Neuronal stem cell (in vitro differentiated cells): ENCODE data around the gene PTPRE.

Experiments used
- DNase-seq: peaks from one replicate; pipeline ENCODE4 v3.0.0-alpha.2; 2013; ENCODE audit warnings: low spot score
- H2AFZ ChIP-seq: one replicate; pipeline ENCODE4 v1.6.1; 2013; ENCODE audit warnings: mild to moderate bottlenecking, low read length, inconsistent platforms
- H2AK5ac ChIP-seq: 2 replicates; pipeline ENCODE4 v1.6.1; 2013; ENCODE audit warnings: low read depth, mild to moderate bottlenecking, inconsistent platforms, low read length, moderate library complexity, mixed read lengths
- H2BK120ac ChIP-seq: 2 replicates; pipeline ENCODE4 v1.6.1; 2013; ENCODE audit warnings: low read depth, mild to moderate bottlenecking, inconsistent platforms, low read length, moderate library complexity, mixed read lengths
- H2BK12ac ChIP-seq: one replicate; pipeline ENCODE4 v1.6.1; 2013; ENCODE audit warnings: low read length, inconsistent platforms
- H2BK15ac ChIP-seq: 2 replicates; pipeline ENCODE4 v1.6.1; 2013; ENCODE audit warnings: mild to moderate bottlenecking, low read length, inconsistent platforms, mixed read lengths
- H2BK5ac ChIP-seq: one replicate; pipeline ENCODE4 v1.6.1; 2013; ENCODE audit warnings: inconsistent platforms, mild to moderate bottlenecking, low read length, moderate library complexity
- H3K14ac ChIP-seq: one replicate; pipeline ENCODE4 v1.6.1; 2013; ENCODE audit warnings: low read length, inconsistent platforms
- H3K18ac ChIP-seq: 2 replicates; pipeline ENCODE4 v1.6.1; 2013; ENCODE audit warnings: low read length, inconsistent platforms
- H3K23ac ChIP-seq: 2 replicates; pipeline ENCODE4 v1.6.1; 2013; ENCODE audit warnings: low read depth, mild to moderate bottlenecking, mixed read lengths, low read length, inconsistent platforms; ENCODE audit not compliant: poor library complexity
- H3K27ac ChIP-seq: replicated peaks from 3 replicates; pipeline ENCODE4 v1.5.1; 2013; ENCODE audit warnings: low read length, inconsistent platforms
- H3K27me3 ChIP-seq, 3 experiments: 2 replicates each; pipeline ENCODE4 v1.6.1; 2013; ENCODE audit warnings: low read length in 3 of 3, mild to moderate bottlenecking in 2 of 3, inconsistent platforms in 1 of 3, low read depth in 1 of 3, mixed read lengths in 1 of 3, moderate library complexity in 1 of 3; ENCODE audit not compliant: control insufficient read depth in 3 of 3, insufficient read depth in 3 of 3
- H3K36me3 ChIP-seq, 2 donors: replicated peaks in 1 of 2; 2 replicates each; pipeline ENCODE4 v1.6.1; 2013; ENCODE audit warnings: low read length in 2 of 2; ENCODE audit not compliant: control insufficient read depth in 2 of 2, insufficient read depth in 2 of 2
- H3K4ac ChIP-seq: 2 replicates; pipeline ENCODE4 v1.6.1; 2013; ENCODE audit warnings: inconsistent platforms, mild to moderate bottlenecking, low read length, moderate library complexity
- H3K4me1 ChIP-seq, 2 donors: 1 replicate in 1 of 2; 2 replicates in 1 of 2; pipeline ENCODE4 v1.6.1; 2013; ENCODE audit warnings: low read length in 2 of 2, low read depth in 1 of 2; ENCODE audit not compliant: control insufficient read depth in 2 of 2, insufficient read depth in 1 of 2
- H3K4me2 ChIP-seq: one replicate; pipeline ENCODE4 v1.6.1; 2013; ENCODE audit warnings: mild to moderate bottlenecking, low read length, inconsistent platforms; ENCODE audit not compliant: insufficient read depth, poor library complexity, severe bottlenecking
- H3K4me3 ChIP-seq, 2 donors: 2 replicates each; pipeline ENCODE4 v1.5.1; 2013; ENCODE audit warnings: low read length in 2 of 2, mild to moderate bottlenecking in 2 of 2, inconsistent platforms in 1 of 2, moderate library complexity in 1 of 2
- H3K79me1 ChIP-seq: one replicate; pipeline ENCODE4 v1.6.1; 2013; ENCODE audit warnings: low read depth, mild to moderate bottlenecking, inconsistent platforms, low read length, moderate library complexity
- H3K9ac ChIP-seq: one replicate; pipeline ENCODE4 v1.6.1; 2013; ENCODE audit warnings: mild to moderate bottlenecking, low read depth, low read length, inconsistent platforms; ENCODE audit not compliant: poor library complexity
- H3K9me3 ChIP-seq, 2 donors: replicated peaks in 1 of 2; 2 replicates each; pipeline versions ENCODE3 to v1.6.1; 2013; ENCODE audit warnings: low read length in 2 of 2, mild to moderate bottlenecking in 2 of 2, inconsistent platforms in 1 of 2, low read depth in 1 of 2, mixed read lengths in 1 of 2, moderate library complexity in 1 of 2; ENCODE audit not compliant: control insufficient read depth in 2 of 2, insufficient read depth in 1 of 2
- H4K8ac ChIP-seq: one replicate; pipeline ENCODE4 v1.6.1; 2013; ENCODE audit warnings: low read depth, mild to moderate bottlenecking, inconsistent platforms, low read length, moderate library complexity
- H4K91ac ChIP-seq: one replicate; pipeline ENCODE4 v1.6.1; 2013; ENCODE audit warnings: low read length, low read depth, mild to moderate bottlenecking, inconsistent platforms; ENCODE audit not compliant: poor library complexity
- WGBS, 2 donors: extraction: QIAGEN DNeasy Blood & Tissue Kit; methylation state at CpG; one replicate each; pipeline ENCODE4 v1.1.7; 2013; ENCODE audit warnings: missing lambda C conversion rate in 2 of 2, mixed read lengths in 1 of 2; ENCODE audit not compliant: insufficient read length in 2 of 2, insufficient replicate concordance in 1 of 2; ENCODE audit errors: extremely low coverage in 2 of 2; 5-methylcytosine and 5-hydroxymethylcytosine counted together

The PTPRE gene

DNA sequence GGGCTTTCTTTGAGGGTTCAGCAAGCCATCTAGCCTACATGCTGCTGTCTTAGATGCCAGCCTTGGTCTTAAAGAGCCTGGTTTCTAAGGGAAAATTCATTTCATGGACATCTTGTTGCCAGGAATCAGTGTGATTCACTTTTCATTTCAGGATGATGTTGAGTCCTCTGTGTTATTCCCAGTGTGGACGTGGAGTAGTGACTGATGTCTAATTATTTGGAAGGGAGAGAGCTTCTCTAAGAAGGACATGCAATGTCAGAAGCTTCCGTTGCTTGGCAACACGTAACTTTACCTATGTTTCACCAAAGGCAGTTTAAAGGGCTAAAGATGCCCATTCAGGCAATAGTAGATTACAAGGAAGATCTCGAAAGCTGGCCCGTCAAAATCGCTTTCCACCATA is 89.0 kb downstream of the PTPRE start:
- no peak overlapping the region for H3K9ac ChIP-seq
- no peak overlapping the region for H2BK120ac ChIP-seq
- no peak overlapping the region for H4K91ac ChIP-seq
- no peak overlapping the region for H2BK5ac ChIP-seq
- DNase-seq: no peak
- H3K4me2 ChIP-seq: no peak overlapping the region
- no peak overlapping the region for H3K23ac ChIP-seq
- no peak overlapping the region for H4K8ac ChIP-seq
- no peak overlapping the region for H3K27ac ChIP-seq
- no peak overlapping the region for H2BK15ac ChIP-seq
- H3K18ac ChIP-seq: no peak overlapping the region
- no CpG with 5 or more reads among the region's 6 CpGs for WGBS, 2 donors
- H3K27me3 ChIP-seq: peaks cover 0 to 19% (median 0%) of the 10 kb centered on the region in 3 experiments
- no peak overlapping the region for H3K4me3 ChIP-seq
- no peak overlapping the region for H3K14ac ChIP-seq
- no peak overlapping the region for H2AK5ac ChIP-seq
- no peaks in the 10 kb centered on the region for H3K79me1 ChIP-seq
- H3K36me3 ChIP-seq: no peaks in the 10 kb centered on the region
- no peak overlapping the region for H2BK12ac ChIP-seq
- no peak overlapping the region for H2AFZ ChIP-seq
- no peak overlapping the region for H3K4ac ChIP-seq
- H3K4me1 ChIP-seq: peaks cover 8 to 12% of the 10 kb centered on the region in 2 donors
- no peaks in the 10 kb centered on the region for H3K9me3 ChIP-seq

DNA sequence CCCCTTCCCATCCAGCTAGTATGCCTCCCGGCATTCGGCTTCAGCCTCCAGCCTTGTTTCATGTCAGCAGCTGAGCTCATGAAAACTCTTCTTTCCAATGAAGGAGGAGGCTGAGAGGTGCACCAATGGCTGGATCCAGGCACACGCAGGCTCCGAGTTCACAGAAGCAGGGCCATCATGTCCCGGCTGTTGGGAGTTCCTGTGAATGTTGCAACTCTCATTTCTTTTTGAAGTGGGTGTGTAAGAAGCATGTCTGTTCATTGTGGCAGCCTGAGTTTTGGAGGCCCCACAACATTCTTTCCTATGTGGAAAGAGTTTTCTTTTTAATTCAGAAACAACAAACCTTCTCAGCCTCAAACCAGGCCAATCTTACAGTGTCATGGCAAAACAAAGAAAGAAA is 89.7 kb downstream of the PTPRE start:
- H3K18ac ChIP-seq: no peak overlapping the region
- H2BK120ac ChIP-seq: no peak overlapping the region
- WGBS, 2 donors: no CpG with 5 or more reads among the region's 5 CpGs
- H3K9ac ChIP-seq: no peak overlapping the region
- no peak overlapping the region for H2BK15ac ChIP-seq
- no peak overlapping the region for H2AFZ ChIP-seq
- no peak overlapping the region for H2AK5ac ChIP-seq
- no peak overlapping the region for H3K14ac ChIP-seq
- no peaks in the 10 kb centered on the region for H3K9me3 ChIP-seq
- no peak overlapping the region for H3K23ac ChIP-seq
- peaks cover 0 to 19% (median 0%) of the 10 kb centered on the region in 3 experiments for H3K27me3 ChIP-seq
- no peak overlapping the region for H3K4me2 ChIP-seq
- DNase-seq: no peak
- H4K8ac ChIP-seq: no peak overlapping the region
- no peak overlapping the region for H2BK12ac ChIP-seq
- no peak overlapping the region for H4K91ac ChIP-seq
- H3K79me1 ChIP-seq: no peaks in the 10 kb centered on the region
- no peak overlapping the region for H3K4ac ChIP-seq
- H3K4me1 ChIP-seq: peaks cover 8 to 12% of the 10 kb centered on the region in 2 donors
- H3K27ac ChIP-seq: no peak overlapping the region
- H3K4me3 ChIP-seq: no peak overlapping the region
- no peak overlapping the region for H2BK5ac ChIP-seq
- H3K36me3 ChIP-seq: no peaks in the 10 kb centered on the region

DNA sequence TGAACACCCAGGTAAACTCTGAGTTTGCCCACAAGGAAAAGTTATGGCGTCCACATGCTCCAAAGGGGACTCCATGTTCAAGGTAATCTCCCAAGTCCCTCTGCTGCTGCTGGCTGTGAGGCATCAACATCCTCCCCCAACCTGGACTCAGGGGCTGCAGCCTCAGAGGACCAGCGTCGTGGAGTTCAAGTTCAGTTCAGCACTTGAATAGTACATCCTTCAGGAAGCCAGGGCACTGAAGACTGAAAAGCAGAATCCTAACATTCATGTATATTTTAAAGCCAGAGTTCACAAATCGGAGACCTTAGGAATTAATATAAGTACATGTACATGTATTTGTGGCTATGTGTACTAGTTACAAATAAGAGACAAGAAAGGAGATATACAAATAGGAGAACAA is 90.4 kb downstream of the PTPRE start:
- Histone ChIP-seq H3K14ac (no peak overlapping the region), H3K79me1 (no peaks in the 10 kb centered on the region)
- WGBS, 2 donors: no CpG with 5 or more reads among the region's 4 CpGs

DNA sequence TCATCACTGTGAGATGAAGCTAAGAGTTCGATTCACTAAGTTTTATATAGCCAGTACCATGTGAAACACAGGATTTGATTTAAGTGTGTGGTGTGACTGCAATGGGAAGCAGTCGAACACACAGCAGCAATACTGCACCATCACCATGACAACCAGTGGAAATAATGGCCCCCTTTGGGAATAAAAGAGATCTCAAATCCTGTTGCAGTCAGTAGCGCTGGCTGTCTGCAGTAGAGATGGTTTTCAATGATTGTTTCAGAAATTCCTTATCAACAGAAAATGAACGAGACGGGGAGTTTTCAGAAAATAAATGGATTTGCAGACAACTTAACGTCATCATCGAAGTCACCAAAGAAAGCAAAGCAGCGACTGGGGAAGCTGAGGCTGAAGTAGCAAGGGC is 91.0 kb downstream of the PTPRE start:
- H3K27me3 ChIP-seq: peaks cover 0 to 19% (median 0%) of the 10 kb centered on the region in 3 experiments
- WGBS, 2 donors: no CpG with 5 or more reads among the region's 8 CpGs
- no peak overlapping the region for H2BK15ac ChIP-seq
- no peaks in the 10 kb centered on the region for H3K79me1 ChIP-seq
- H3K18ac ChIP-seq: no peak overlapping the region
- H2AK5ac ChIP-seq: no peak overlapping the region
- H3K9me3 ChIP-seq: no peaks in the 10 kb centered on the region
- no peak overlapping the region for H3K9ac ChIP-seq
- no peak overlapping the region for H2BK5ac ChIP-seq
- H4K91ac ChIP-seq: no peak overlapping the region
- no peaks in the 10 kb centered on the region for H3K36me3 ChIP-seq
- no peak overlapping the region for H2BK12ac ChIP-seq
- H2AFZ ChIP-seq: no peak overlapping the region
- H3K4me1 ChIP-seq: peaks cover 8 to 12% of the 10 kb centered on the region in 2 donors
- no peak overlapping the region for H3K4me3 ChIP-seq
- no peak overlapping the region for H3K14ac ChIP-seq
- no peak overlapping the region for H3K27ac ChIP-seq
- H3K4me2 ChIP-seq: peak overlapping the region; percentile 34
- DNase-seq: no peak
- H4K8ac ChIP-seq: no peak overlapping the region
- no peak overlapping the region for H3K4ac ChIP-seq
- no peak overlapping the region for H2BK120ac ChIP-seq
- no peak overlapping the region for H3K23ac ChIP-seq

More for the DNA sequence above, 90.4 kb downstream of the PTPRE start:
- Histone ChIP-seq H3K9ac (no peak overlapping the region), H3K9me3 (no peaks in the 10 kb centered on the region), H3K23ac (no peak overlapping the region), H2BK5ac (no peak overlapping the region), H2BK12ac (no peak overlapping the region), H3K4me3 (no peak overlapping the region), H4K91ac (no peak overlapping the region), H2AK5ac (no peak overlapping the region), H3K18ac (no peak overlapping the region), H3K4ac (no peak overlapping the region), H3K4me2 (no peak overlapping the region), H2AFZ (no peak overlapping the region), H3K4me1 (peaks cover 8 to 12% of the 10 kb centered on the region in 2 donors), H4K8ac (no peak overlapping the region), H2BK15ac (no peak overlapping the region), H3K36me3 (no peaks in the 10 kb centered on the region), H2BK120ac (no peak overlapping the region), H3K27ac (no peak overlapping the region), H3K27me3 (peaks cover 0 to 19% (median 0%) of the 10 kb centered on the region in 3 experiments)
- no peak for DNase-seq
